Loucy (cell line): ENCODE measurements around the gene ATOH8.

Source experiments
- H2AFZ ChIP-seq: fragments of 200-600 bp; sonication (generic); 2 replicates; pipeline ENCODE4 v1.6.0; 2016; ENCODE audit warnings: antibody characterized with exemption, mild to moderate bottlenecking, low read length, moderate library complexity
- H3F3A ChIP-seq: fragments of 200-600 bp; 2 replicates; pipeline ENCODE4 v1.6.0; 2016; ENCODE audit warnings: antibody characterized with exemption, low read depth, mild to moderate bottlenecking
- H3K27me3 ChIP-seq: fragments of 200-600 bp; sonication (generic); 2 replicates; pipeline ENCODE4 v1.6.1; 2014; ENCODE audit warnings: low read length, mild to moderate bottlenecking; ENCODE audit not compliant: insufficient read depth, poor library complexity, severe bottlenecking
- H3K36me3 ChIP-seq: fragments of 200-600 bp; sonication (generic); 2 replicates; pipeline ENCODE4 v1.6.1; 2016; ENCODE audit warnings: low read length; ENCODE audit not compliant: insufficient read depth
- H3K4me1 ChIP-seq: fragments of 200-600 bp; sonication (generic); 2 replicates; pipeline ENCODE4 v1.5.1; 2014; ENCODE audit warnings: low read length, mild to moderate bottlenecking; ENCODE audit not compliant: insufficient read depth, poor library complexity, severe bottlenecking
- H3K4me2 ChIP-seq: fragments of 200-600 bp; sonication (generic); 2 replicates; pipeline ENCODE4 v1.6.0; 2014; ENCODE audit warnings: antibody characterized with exemption, low read length, low read depth, mild to moderate bottlenecking; ENCODE audit not compliant: poor library complexity, severe bottlenecking
- H3K4me3 ChIP-seq: fragments of 200-600 bp; sonication (generic); 2 replicates; pipeline ENCODE4 v1.5.1; 2014; ENCODE audit warnings: low read length, mild to moderate bottlenecking, mixed read lengths; ENCODE audit not compliant: poor library complexity, severe bottlenecking
- H3K79me2 ChIP-seq: fragments of 200-600 bp; sonication (generic); 2 replicates; pipeline ENCODE4 v1.6.1; 2014; ENCODE audit warnings: low read length; ENCODE audit not compliant: insufficient read depth
- H3K9ac ChIP-seq: fragments of 200-600 bp; sonication (generic); 2 replicates; pipeline ENCODE4 v1.6.0; 2014; ENCODE audit warnings: mild to moderate bottlenecking, low read depth, low read length, moderate library complexity; ENCODE audit not compliant: poor library complexity, severe bottlenecking
- H3K9me2 ChIP-seq: fragments of 200-600 bp; sonication (generic); replicated peaks from 2 replicates; pipeline ENCODE4 v1.6.1; 2016; ENCODE audit warnings: low read depth, low read length, mixed read lengths
- H3K9me3 ChIP-seq: fragments of 200-600 bp; sonication (generic); 2 replicates; pipeline ENCODE4 v1.6.1; 2014; ENCODE audit warnings: mild to moderate bottlenecking, antibody characterized with exemption, low read length, low read depth; ENCODE audit not compliant: insufficient read depth
- H4K20me1 ChIP-seq: fragments of 200-600 bp; sonication (generic); 2 replicates; pipeline ENCODE4 v1.6.0; 2014; ENCODE audit warnings: antibody characterized with exemption, low read length, mild to moderate bottlenecking; ENCODE audit not compliant: insufficient read depth, poor library complexity, severe bottlenecking
- EZH2phosphoT487 ChIP-seq: fragments of 200-600 bp; IDR thresholded peaks from 2 replicates; pipeline ENCODE4 v1.6.1; 2018; ENCODE audit warnings: antibody characterized with exemption, mild to moderate bottlenecking, moderate library complexity, borderline replicate concordance
- TF ChIP-seq, protein P1 (sequence below): fragments of 200-600 bp; sonication (generic); conservative IDR thresholded peaks from 2 replicates; pipeline ENCODE4 v1.5.1; 2014; ENCODE audit warnings: mild to moderate bottlenecking, antibody characterized with exemption, low read length

Gene ATOH8

DNA sequence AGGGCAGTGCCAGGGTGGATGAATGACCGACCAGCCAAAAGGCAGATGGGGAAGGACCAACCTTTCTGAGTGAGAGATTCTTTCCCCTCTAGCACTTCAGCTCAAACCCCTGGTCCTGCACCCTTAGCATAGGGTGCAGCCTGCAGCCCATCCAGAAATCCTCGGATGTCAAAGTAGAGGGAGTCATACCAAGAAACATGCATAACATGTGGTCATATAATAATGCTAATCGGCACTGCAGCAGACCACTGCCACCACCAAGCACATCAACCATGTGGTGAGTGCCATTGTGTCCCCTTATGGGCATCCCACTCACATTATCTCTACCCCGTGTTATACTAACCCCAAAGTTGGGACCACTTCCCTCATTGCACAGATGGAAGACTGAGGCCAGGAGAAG, 17.7 kb downstream of the ATOH8 start:
- Histone ChIP-seq H4K20me1 (no peaks in the 10 kb centered on the region), H3K36me3 (no peaks in the 10 kb centered on the region), H3K9me2 (no peaks in the 10 kb centered on the region), H3K4me3 (no peak overlapping the region), H3K9ac (no peak overlapping the region), H3K79me2 (no peaks in the 10 kb centered on the region), H3K27me3 (no peaks in the 10 kb centered on the region), H3K9me3 (no peaks in the 10 kb centered on the region), H3K4me1 (no peaks in the 10 kb centered on the region), H2AFZ (no peak overlapping the region), H3F3A (no peaks in the 10 kb centered on the region), H3K4me2 (no peak overlapping the region)
- TF ChIP-seq EZH2phosphoT487: no peak
- TF ChIP-seq, protein P1, sequence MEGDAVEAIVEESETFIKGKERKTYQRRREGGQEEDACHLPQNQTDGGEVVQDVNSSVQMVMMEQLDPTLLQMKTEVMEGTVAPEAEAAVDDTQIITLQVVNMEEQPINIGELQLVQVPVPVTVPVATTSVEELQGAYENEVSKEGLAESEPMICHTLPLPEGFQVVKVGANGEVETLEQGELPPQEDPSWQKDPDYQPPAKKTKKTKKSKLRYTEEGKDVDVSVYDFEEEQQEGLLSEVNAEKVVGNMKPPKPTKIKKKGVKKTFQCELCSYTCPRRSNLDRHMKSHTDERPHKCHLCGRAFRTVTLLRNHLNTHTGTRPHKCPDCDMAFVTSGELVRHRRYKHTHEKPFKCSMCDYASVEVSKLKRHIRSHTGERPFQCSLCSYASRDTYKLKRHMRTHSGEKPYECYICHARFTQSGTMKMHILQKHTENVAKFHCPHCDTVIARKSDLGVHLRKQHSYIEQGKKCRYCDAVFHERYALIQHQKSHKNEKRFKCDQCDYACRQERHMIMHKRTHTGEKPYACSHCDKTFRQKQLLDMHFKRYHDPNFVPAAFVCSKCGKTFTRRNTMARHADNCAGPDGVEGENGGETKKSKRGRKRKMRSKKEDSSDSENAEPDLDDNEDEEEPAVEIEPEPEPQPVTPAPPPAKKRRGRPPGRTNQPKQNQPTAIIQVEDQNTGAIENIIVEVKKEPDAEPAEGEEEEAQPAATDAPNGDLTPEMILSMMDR: no peak

DNA sequence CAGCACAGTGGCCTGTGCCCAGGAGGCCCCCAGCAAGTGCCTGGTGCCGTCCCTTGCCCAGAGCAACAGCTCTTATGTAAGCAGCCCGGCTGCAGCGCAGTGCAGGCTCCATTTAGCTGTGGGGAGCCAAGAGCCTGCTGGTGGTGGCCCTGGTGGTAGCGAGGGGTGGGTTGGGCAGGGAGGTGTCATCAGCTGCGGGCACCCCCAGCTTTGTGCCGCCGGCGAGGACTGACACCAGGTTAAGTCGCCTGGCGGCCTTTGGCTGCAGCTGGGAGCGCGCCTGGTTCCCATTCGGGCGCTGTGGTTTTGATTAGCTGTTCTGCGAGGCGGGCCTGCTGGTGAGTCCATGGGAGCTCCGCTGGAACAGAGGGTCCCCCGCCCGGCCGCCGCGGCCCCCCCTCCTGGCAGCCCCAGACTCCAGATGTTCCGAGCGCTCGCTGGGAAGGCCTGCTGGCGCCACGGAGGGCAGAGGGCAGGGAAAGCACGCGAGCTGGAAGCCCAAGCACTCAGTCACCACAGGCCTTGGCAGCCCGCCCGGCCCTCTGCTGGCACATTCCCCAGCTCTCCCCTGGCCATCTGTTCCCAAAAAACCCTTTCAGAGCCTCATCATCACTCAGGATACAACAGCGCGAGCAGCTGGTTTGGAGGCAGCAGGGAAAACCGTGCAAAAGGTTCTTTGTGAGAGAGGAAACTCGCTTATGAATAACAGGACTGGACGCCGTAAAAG, 18.4 kb downstream of the ATOH8 start:
- Histone ChIP-seq H2AFZ (no peak overlapping the region), H3K36me3 (no peaks in the 10 kb centered on the region), H3K9me2 (no peaks in the 10 kb centered on the region), H3K79me2 (no peaks in the 10 kb centered on the region), H3F3A (no peaks in the 10 kb centered on the region), H3K4me2 (no peak overlapping the region), H4K20me1 (no peaks in the 10 kb centered on the region), H3K4me1 (no peaks in the 10 kb centered on the region), H3K9me3 (no peaks in the 10 kb centered on the region), H3K4me3 (no peak overlapping the region), H3K27me3 (no peaks in the 10 kb centered on the region), H3K9ac (no peak overlapping the region)
- no peak for TF ChIP-seq EZH2phosphoT487
- TF ChIP-seq, protein P1: no peak

DNA sequence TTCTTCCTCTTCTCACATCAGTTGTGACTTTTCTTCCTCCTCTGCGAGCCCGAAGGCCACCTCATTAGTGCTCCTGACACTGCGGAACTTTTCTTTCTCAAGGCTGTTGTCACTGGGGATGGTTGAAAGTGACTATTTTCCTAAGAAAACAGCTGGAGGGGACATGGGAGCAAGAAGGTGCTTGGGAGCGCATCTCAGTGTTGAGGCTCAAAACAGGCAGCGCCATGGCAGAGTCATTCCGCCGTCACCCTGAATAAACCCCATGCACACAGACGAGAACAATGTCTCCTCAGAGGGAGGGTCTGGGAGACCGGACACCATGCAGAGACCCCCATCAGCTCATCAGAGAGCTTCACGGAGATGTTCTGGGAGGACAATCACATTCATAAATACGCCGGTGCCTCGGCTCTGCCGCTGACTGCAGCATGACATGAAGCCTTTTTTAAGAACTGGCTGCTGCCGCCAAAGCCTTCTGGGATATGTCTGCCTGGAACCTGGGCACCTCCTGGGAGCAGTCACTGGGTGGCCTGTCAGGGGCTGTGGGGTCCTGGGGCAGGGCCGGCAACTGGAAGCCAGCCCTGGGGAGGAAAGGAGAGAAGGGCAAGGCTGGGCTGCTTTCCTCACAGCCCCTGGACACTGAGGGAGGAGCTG, 19.2 kb downstream of the ATOH8 start:
- Histone ChIP-seq H2AFZ (no peak overlapping the region), H3K9me3 (no peaks in the 10 kb centered on the region), H4K20me1 (no peaks in the 10 kb centered on the region), H3K4me1 (no peaks in the 10 kb centered on the region), H3K4me2 (no peak overlapping the region), H3K4me3 (no peak overlapping the region), H3K9me2 (no peaks in the 10 kb centered on the region), H3K9ac (no peak overlapping the region), H3K36me3 (no peaks in the 10 kb centered on the region), H3K79me2 (no peaks in the 10 kb centered on the region), H3F3A (no peaks in the 10 kb centered on the region), H3K27me3 (no peaks in the 10 kb centered on the region)
- TF ChIP-seq, protein P1: no peak
- TF ChIP-seq EZH2phosphoT487: no peak
